Measurements from ENCODE around the gene RNMT. TPM values are rescaled to one million over a fixed set of nuclear protein-coding genes. Genes with fewer than 3 reads are reported as not detected.

RNMT gene
- total and polyA plus RNA-seq, 2 of the 4 experiments (the other 2 are of a cell fraction) = 13.3 to 13.6 TPM

DNA sequence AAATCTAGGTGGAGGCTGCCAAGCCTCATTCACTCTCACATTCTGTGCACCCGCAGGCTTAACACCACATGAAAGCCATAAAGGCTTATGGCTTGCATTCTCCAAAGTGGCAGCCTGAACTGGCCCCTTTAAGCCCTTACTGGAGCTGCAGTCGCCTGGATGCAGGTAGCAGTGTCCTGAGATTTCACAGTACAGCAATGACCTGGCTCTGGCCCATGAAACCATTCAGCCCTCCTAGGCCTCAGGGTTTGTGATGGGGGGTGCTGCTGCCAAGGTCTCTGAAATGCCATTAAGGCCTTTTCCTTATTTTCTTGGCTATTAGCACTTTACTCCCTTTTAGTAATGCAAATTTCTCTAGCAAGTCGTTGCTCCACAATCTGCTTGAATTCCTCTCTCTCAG, 48.6 kb downstream of the RNMT start:
- H4K91ac ChIP-seq (ENCODE audit: insufficient read depth, low read depth, low read length) = no peak overlapping the region
- ChIA-PET POLR2A (ENCODE audit: unreplicated experiment) (no interaction called here), CTCF (no interaction called here)
- no CpG with 5 or more reads among the region's 3 CpGs for WGBS, 2 experiments (ENCODE audit: extremely low coverage in 2 of 2, insufficient read length in 1 of 2)
- TF ChIP-seq NFE2L2 (IDR thresholded peaks at IDR 0.05; ENCODE audit: low read depth, low read length) = no peak
- TF ChIP-seq, protein P1, sequence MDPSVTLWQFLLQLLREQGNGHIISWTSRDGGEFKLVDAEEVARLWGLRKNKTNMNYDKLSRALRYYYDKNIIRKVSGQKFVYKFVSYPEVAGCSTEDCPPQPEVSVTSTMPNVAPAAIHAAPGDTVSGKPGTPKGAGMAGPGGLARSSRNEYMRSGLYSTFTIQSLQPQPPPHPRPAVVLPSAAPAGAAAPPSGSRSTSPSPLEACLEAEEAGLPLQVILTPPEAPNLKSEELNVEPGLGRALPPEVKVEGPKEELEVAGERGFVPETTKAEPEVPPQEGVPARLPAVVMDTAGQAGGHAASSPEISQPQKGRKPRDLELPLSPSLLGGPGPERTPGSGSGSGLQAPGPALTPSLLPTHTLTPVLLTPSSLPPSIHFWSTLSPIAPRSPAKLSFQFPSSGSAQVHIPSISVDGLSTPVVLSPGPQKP (IDR thresholded peaks at IDR 0.05; ENCODE audit: borderline replicate concordance, low read depth, low read length) = no peak
- no peak for TF ChIP-seq RAD21 (IDR thresholded peaks at IDR 0.05; ENCODE audit: low read length)
- TF ChIP-seq SMC3 (IDR thresholded peaks at IDR 0.05; ENCODE audit: low read depth, low read length) = no peak
- no peak overlapping the region for H2AK9ac ChIP-seq (replicated peaks; ENCODE audit: low read depth, low read length, poor library complexity)
- no peak overlapping the region for H3K4me2 ChIP-seq (ENCODE audit: low read depth, low read length)
- no peak overlapping the region for H3K4me3 ChIP-seq (ENCODE audit: insufficient read depth, low read depth, low read length)
- no peaks in the 10 kb centered on the region for H3K36me3 ChIP-seq (ENCODE audit: control insufficient read depth, insufficient read depth, low read length)
- H3K9ac ChIP-seq (ENCODE audit: low read depth, low read length) = no peak overlapping the region
- no peak overlapping the region for H2BK15ac ChIP-seq (ENCODE audit: low read depth, low read length)
- no peak overlapping the region for H2AFZ ChIP-seq (replicated peaks; ENCODE audit: low read length, poor library complexity)
- in situ Hi-C loops (cut with MboI; ENCODE audit: low sequenced_read_pairs) = no loop called here
- H3K14ac ChIP-seq (replicated peaks; ENCODE audit: low read depth, low read length) = no peak overlapping the region
- H3K9me3 ChIP-seq (ENCODE audit: control insufficient read depth, insufficient read depth, low read length) = no peaks in the 10 kb centered on the region
- no peak overlapping the region for H4K5ac ChIP-seq (ENCODE audit: low read depth, low read length)
- H3K4me1 ChIP-seq (ENCODE audit: control insufficient read depth, insufficient read depth, low read length) = no peaks in the 10 kb centered on the region
- no peaks in the 10 kb centered on the region for H4K20me1 ChIP-seq (ENCODE audit: insufficient read depth, low read length)
- no peaks in the 10 kb centered on the region for H3K79me1 ChIP-seq (ENCODE audit: low read depth in 1 of 2, low read length in 2 of 2)
- H2BK120ac ChIP-seq (ENCODE audit: low read depth, low read length) = no peak overlapping the region
- H4K8ac ChIP-seq (ENCODE audit: low read depth in 2 of 2, low read length in 2 of 2) = no peak overlapping the region
- H3K9me1 ChIP-seq (ENCODE audit: insufficient read depth, low read length) = no peaks in the 10 kb centered on the region
- DNase-seq = no peak
- BruUV-seq (replicated peaks) = no TSS peak
- H3K18ac ChIP-seq (ENCODE audit: low read depth, low read length) = no peak overlapping the region
- no peak overlapping the region for H3K4ac ChIP-seq (ENCODE audit: low read depth, low read length)
- intact Hi-C loops (cut with micrococcal nuclease) = no loop called here
- H3K27me3 ChIP-seq (ENCODE audit: control insufficient read depth, insufficient read depth, low read length) = no peaks in the 10 kb centered on the region
- H2AK5ac ChIP-seq (ENCODE audit: low read depth, low read length) = no peak overlapping the region
- ATAC-seq (ENCODE audit: low read depth) = no peak
- H2BK5ac ChIP-seq (ENCODE audit: low read depth, low read length, poor library complexity, severe bottlenecking) = no peak overlapping the region
- no peak overlapping the region for H3K23ac ChIP-seq (ENCODE audit: low read depth, low read length)
- no peak overlapping the region for H3K56ac ChIP-seq (ENCODE audit: extremely low read depth, insufficient read depth, low read length)
- H2BK20ac ChIP-seq (ENCODE audit: low read depth, low read length) = no peak overlapping the region
- no peak overlapping the region for H3K27ac ChIP-seq (ENCODE audit: insufficient read depth, low read length)
- dilution Hi-C loops (cut with HindIII; ENCODE audit: low sequenced_read_pairs, unreplicated experiment) = no loop called here
